Measurements from ENCODE around the gene TMIE.

Gene TMIE

GRCh38 chr3:46708401-46709156 is 7.4 kb downstream of the TMIE start:
- no peak for DNase-seq (ENCODE audit: low read depth in 2 of 2)

- DNase-seq (ENCODE audit: low read depth in 2 of 2): no peak
These were observed 8.0 kb downstream of the TMIE start for GRCh38 chr3:46709157-46709654.

GRCh38 chr3:46709721-46710120 is 8.5 kb downstream of the TMIE start:
- DNase-seq (ENCODE audit: low read depth in 2 of 2): no peak

GRCh38 chr3:46710229-46710628 is 9.0 kb downstream of the TMIE start:
- DNase-seq (ENCODE audit: low read depth in 2 of 2): no peak

- no peak for DNase-seq (ENCODE audit: low read depth in 2 of 2)
These were observed 9.6 kb downstream of the TMIE start for GRCh38 chr3:46710671-46711295.

DNA sequence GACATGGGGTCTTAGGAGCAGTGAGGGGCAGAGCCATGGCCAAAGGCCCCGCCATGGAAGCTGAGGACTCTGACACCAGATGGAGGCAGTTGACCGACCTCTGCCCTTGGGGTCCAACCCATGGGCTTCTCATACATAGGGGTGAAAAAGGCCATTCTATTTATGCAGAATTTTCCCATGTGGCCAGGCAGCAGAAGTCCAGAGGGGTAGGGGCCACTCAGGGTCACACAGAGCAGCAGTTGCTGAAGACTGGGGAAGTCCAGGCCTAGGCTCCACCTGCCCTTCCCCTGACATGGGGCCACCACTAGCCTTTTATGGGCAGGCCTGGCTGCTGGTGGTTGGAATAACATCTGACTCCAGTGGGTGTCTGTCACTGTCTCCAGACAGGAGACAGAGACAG is 10.1 kb downstream of the TMIE start:
- no peak for DNase-seq (ENCODE audit: low read depth in 2 of 2)

DNA sequence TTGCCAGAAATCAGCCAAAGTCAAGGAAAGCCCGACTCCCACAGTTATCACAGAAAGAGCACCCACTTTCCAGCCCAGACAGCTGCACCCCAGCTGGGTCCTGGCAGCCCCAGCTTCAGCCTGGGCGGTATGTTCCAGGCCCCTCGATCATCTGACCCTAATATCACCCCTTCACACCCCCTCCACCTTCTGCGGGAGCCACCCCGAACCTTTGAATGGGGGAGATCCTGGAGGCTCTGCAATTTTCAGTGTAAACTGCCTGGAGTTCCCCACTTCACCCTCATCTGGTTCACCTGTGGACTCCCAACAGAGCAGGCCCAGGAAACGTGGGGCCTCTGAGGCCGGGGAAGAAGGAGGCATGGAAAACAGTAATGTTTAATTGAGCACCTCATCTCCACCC is 10.6 kb downstream of the TMIE start:
- no peak for DNase-seq (ENCODE audit: low read depth in 2 of 2)

DNA sequence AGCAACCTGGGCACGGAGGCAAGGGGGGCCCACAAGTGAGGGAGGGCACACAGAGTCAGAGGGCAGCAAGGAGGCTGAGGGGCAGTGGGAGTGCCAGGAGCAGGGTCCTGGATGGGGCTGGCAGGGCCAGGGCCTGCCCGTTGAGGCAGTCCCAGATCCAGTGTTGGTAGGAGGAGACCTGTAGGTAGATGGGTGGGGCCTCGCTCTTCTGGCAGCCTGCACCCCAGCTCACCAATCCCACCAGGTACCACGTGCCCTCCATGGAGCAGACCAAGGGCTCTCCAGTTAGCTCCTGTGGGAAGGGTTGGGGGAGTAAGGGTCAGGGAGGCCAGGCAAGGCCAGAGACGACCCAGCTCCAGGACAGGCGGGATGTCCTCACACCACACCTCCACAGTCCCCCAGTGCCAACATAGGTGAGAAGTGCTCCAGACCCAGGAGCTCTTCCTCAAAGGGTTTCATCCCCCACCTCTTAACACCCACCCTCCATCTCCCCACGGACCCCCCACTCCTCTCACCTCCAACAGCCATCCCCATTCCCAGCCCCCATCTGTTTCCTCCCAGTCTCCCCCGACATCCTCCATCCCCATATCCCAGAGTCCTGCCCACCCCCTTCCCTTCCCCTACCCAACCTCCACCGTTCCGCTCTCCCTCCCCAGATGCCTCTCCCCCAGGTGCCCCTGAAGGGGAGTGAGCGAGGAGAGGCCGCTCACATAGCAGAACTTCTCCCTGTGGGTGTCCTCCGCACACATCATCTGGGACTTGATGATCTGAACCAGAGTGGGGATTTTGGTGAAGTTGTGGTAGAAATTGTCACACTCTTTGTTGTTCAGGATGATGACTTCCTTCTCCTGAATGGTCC is 11.2 kb downstream of the TMIE start:
- no peak for DNase-seq (ENCODE audit: low read depth in 2 of 2)

DNA sequence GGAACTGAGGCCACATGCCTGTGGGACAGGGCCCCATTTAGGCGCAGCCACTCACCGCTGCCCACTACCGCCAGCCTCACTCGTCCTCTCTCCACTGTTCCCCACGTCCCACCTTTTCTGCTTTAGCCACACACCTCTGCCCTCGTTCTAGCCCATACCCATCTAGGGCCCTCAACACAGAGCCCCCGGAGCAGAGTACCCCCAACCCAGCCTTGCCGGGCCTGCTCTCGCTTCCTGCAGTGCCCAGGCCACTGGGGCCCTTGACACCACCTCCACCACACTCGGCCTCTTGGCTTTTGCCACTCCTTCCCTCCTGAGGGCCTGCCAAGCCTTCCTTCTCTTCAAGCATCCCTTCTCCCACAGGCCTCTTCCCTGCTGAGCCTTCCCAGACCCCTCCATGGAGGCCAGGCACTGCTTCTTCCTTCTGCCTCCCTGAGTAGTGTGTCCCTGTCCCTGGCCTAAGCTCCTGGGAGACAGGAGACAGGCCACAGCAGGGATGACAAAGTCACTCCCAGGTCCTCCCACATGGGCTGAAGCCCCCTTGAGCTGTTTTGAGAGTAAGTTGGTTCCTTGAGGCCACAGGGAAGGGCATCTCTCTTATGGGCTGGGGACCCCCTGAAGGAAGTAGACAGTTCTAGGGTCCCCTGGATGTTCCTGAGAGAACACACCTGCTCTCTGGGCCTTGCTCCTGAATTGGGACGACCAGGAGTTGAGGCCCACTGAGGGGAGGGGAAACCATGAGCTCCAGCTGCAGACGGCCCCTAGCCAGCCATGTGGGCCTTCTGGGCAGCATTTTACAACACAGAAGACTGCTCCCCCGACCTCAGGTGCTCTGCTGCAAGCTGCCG is 12.1 kb downstream of the TMIE start:
- DNase-seq (ENCODE audit: low read depth in 2 of 2): no peak

GRCh38 chr3:46713898-46714552 is 12.8 kb downstream of the TMIE start:
- peak in 1 of 2 donors; percentile 50 for DNase-seq (ENCODE audit: low read depth in 2 of 2)

- DNase-seq (ENCODE audit: low read depth in 2 of 2): no peak
These were observed 13.7 kb downstream of the TMIE start for GRCh38 chr3:46714728-46715506.

GRCh38 chr3:46715507-46716175 is 14.4 kb downstream of the TMIE start:
- no peak for DNase-seq (ENCODE audit: low read depth in 2 of 2)

GRCh38 chr3:46716461-46717441 is 15.6 kb downstream of the TMIE start:
- no peak for DNase-seq (ENCODE audit: low read depth in 2 of 2)

- peak; percentile 24 to 57 for DNase-seq (ENCODE audit: low read depth in 2 of 2)
These were observed 16.4 kb downstream of the TMIE start, which contains the start of gene PRSS50 for GRCh38 chr3:46717447-46718231. TSS of gene PRSS50 (minus strand) at chr3:46717869. CDS start at chr3:46717824, 45 bp downstream.

- DNase-seq (ENCODE audit: low read depth in 2 of 2): no peak
These were observed 17.9 kb downstream of the TMIE start for GRCh38 chr3:46719044-46719565.

DNA sequence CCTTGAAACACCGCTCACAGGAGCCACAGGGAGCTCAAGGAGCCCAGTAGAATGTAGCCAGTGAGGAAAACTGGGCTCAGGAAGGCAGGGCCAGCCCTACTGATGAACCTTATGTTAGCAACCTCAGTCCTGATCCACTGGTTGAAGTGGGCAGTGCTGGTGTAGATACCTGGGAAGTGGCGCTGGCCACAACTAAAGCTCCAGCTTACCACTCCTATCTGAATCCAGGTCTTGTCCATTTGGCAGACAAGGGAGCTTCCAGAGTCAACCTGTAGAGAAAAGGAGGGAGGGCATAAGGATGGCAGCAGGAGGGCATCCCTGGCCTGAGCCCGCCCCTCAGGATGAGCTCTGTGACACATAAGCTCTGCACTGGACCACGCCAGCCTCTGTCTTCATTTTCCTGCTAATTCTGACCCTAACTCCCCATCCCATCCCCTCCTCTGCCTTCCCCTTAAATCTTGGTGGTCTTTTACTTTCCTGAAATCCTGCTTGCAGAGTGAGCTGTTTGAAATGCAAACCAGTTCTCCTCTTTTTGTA is 18.6 kb downstream of the TMIE start:
- DNase-seq (ENCODE audit: low read depth in 2 of 2): no peak

DNA sequence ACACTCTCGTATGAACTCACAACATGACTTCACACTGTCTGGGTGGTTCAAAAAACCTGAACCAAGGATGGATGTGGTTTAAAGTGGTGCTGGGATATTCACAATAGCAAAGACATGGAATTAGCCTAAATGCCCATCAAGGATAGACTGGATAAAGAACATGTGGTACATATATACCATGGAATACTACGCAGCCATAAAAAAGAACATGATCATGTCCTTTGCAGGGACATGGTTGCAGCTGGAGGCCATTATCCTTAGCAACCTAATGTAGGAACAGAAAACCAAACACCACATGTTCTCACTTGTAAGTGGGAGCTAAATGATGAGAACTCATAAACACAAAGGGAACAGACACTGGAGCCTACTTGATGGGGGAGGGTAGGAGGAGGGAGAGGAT is 19.8 kb downstream of the TMIE start:
- no peak for DNase-seq (ENCODE audit: low read depth in 2 of 2)
